DOHH2 (cell line): ENCODE data around the gene JAG2.

Source experiments
- EZH2phosphoT487 ChIP-seq: fragments of 200-600 bp; sonication (generic); IDR thresholded peaks from 2 replicates; pipeline ENCODE4 v1.6.1; 2017; ENCODE audit warnings: borderline replicate concordance, mild to moderate bottlenecking, antibody characterized with exemption, low read length, moderate library complexity, mixed read lengths
- TF ChIP-seq, protein P1 (sequence below): fragments of 200-600 bp; sonication (generic); IDR thresholded peaks from one replicate; pipeline ENCODE4 v1.5.1; 2014; ENCODE audit warnings: antibody characterized with exemption, mild to moderate bottlenecking, low read depth, low read length; ENCODE audit not compliant: poor library complexity, severe bottlenecking

DNA sequence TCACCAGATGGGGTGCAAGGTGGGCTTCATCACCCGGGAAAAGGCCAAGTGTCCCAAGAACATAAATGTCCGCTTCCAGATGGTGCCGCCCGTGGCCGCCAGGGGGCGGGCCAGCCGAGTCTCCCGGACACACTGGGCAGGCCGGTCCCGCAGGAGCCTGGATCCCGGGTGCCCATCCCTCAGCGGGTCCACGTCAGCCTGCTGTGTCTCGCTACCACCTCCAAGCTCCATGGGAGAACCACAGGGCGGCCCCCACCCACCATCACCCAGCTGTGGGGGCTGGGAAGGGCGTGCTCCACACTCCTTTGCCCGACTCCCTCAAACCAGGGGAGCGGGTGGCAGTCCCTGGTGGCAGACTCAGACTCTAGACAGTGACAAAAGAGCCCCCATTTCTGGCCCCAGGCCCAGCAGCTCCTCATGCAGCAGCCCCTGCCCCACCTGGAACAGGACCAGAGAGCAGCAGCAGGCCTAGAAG is 34.5 kb upstream of the JAG2 start:
- TF ChIP-seq, protein P1, sequence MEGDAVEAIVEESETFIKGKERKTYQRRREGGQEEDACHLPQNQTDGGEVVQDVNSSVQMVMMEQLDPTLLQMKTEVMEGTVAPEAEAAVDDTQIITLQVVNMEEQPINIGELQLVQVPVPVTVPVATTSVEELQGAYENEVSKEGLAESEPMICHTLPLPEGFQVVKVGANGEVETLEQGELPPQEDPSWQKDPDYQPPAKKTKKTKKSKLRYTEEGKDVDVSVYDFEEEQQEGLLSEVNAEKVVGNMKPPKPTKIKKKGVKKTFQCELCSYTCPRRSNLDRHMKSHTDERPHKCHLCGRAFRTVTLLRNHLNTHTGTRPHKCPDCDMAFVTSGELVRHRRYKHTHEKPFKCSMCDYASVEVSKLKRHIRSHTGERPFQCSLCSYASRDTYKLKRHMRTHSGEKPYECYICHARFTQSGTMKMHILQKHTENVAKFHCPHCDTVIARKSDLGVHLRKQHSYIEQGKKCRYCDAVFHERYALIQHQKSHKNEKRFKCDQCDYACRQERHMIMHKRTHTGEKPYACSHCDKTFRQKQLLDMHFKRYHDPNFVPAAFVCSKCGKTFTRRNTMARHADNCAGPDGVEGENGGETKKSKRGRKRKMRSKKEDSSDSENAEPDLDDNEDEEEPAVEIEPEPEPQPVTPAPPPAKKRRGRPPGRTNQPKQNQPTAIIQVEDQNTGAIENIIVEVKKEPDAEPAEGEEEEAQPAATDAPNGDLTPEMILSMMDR = peak; percentile 96
- TF ChIP-seq EZH2phosphoT487 = no peak
